NK-92 (cell line): ENCODE data around the gene SGPP1.
"Not testable (repeated sequence)": the region's sequence is repeated elsewhere in the genome, so short reads cannot be mapped to it uniquely, and the experiment has no call there.

Experiments
- DNase-seq: peaks from one replicate; lab custom pipeline; 2025; ENCODE audit not compliant: unreplicated experiment; lab: John Stamatoyannopoulos, UW

The SGPP1 gene

DNA sequence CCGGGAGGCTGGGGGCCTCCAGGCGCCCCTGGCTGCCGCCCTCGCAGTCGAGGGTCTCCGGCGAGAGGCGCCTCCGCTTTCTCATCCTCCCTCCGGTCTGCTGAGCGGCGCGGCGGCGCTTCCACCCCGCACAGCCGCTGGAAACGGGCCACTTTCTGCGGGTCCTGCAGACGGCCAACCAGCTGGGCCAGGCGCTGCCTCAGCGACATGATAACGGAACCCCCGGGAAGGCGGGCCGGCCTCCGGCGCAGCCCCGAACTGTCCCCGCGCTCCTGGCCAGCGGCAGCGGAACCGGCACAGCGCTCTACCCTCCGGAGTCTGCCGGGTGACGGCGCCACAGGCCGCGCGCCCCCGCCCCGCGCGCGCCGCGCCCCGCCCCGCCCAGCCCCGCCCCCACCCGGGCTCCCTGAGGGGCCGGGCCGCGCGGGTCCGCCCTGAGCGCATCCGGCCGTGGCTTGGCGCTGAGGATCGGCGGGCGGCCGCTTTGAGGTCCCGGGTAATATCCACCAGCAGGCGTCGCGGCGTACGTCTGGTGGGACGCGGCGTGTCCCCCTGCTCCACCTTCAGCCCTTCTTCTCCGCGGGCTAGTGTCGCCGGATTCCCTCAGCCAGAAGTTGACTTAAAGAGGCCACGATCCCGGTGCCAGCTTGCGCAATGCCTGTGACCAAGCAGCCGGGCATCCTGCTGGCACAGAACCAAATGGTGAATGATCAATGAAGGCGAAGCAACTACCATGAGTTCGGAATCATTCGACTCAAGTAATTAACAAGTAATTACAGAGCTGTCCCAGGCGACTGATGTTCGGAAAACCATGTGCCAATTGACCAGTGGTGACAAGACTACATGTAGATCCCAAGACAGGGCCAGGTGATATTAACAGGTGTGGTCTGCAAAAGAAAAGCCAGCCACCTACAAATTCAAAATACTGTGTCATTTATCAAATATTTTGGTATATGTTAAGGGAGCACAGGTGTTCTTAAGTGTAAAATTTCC, at the start of gene SGPP1:
SGPP1 (minus strand) TSS at position 330 of the 993 bp plus-strand sequence; CDS start at position 209, 121 bp downstream.
- DNase-seq: no peak

DNA sequence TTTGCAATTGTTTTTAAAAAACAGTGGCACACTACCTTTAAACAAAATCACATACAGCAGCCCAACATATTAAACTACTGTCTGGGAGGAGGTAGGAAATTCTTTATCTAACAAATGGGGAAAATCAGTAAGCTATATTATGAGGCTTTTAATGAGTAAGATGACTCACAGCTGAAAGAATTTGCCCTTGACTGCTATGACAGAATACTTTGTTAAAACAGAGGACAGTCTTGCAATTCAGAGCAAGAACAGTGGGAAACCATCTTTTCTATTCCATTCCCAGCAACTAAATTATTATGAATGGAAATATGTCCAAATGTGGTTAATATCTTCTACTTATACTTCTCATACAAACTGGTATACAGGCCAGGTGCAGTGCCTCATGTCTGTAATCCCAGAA, 49.2 kb upstream of the SGPP1 start:
- DNase-seq: no peak

GRCh38 chr14:63773504-63773903, 45.6 kb upstream of the SGPP1 start:
- no peak for DNase-seq

DNA sequence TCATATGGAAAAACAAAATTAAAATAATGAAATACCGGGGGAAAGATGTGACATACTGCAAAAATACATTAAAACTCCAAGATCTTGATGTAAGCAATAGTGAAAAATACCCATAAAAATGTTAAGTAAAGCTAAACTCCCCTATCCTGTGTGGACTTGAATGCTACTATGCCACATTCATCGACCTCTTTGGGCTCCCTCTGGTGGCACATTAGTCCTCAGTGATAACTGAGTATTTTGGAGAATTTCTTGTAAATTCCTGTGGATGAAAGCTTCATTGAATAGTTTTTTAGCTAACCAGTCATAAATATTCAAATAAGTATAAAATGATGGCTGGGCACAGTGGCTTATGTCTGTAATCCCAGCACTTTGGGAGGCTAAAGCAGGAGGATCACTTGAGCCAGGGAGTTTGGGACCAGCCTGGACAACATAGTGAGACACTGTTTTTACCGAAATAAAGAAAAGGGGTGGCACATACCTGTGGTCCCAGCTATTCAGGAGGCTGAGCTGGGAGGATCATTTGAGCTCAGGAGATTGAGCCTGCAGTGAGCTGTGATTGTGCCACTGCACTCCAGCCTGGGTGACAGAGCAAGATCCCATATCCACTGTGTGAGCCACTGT, 42.4 kb upstream of the SGPP1 start:
- DNase-seq: no peak

- DNase-seq: no peak
These were observed 38.7 kb upstream of the SGPP1 start for GRCh38 chr14:63766611-63767010.

- DNase-seq: no peak
These were observed 36.8 kb upstream of the SGPP1 start for GRCh38 chr14:63764620-63765139.

DNA sequence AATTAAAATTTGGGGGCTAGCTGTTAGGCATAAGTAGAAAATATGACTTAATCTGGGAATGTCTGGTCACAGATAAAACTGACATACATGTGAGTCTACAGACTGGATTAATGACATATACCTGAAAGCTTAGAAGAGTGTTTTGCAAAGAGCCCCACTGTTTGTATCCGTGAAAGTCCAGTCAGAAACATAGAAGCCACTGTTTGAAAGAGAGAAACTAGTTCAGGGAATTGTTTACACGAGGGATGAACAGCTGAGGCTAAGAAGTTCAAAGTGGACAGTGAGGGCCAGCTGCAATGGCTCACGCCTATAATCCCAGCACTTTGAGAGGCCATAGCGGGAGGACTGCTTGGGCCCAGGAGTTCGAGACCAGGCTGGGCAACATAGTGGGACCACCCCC, 36.2 kb upstream of the SGPP1 start:
- DNase-seq: no peak

DNA sequence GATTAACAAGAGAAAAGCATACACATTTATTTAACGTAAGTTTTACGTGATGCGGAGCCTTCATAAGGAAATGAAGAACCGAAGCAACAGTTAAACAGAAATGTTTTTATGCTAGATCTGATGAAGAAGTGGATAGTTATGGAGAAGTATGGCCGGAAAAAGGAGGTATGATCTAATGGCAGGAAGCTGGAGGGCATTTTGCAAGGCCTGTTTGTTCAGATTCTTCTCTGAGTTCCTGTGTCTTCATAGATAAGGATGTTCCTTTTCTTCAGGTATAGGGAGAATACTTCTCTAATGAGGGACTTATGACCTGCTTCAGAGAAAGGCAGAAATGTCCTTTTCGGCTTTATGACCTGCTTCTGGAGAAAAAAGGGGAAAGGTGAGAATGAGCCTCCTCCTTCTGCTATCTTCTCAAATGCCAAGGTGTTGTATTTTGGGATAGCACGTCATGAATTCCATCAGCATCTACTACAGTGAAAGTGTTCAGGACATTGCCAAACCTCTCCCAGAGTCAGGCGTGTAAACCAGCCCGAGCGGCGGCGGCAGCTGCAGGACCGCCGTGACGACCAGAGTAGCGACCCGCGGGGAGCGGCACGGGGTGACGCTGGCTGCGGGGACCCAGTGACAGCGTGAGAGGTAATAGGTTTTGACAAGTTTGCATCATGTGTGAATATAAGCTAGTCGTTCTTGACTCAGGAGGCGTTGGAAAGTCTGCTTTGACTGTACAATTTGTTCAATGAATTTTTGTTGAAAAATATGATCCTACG, 33.7 kb upstream of the SGPP1 start:
- no peak for DNase-seq

DNA sequence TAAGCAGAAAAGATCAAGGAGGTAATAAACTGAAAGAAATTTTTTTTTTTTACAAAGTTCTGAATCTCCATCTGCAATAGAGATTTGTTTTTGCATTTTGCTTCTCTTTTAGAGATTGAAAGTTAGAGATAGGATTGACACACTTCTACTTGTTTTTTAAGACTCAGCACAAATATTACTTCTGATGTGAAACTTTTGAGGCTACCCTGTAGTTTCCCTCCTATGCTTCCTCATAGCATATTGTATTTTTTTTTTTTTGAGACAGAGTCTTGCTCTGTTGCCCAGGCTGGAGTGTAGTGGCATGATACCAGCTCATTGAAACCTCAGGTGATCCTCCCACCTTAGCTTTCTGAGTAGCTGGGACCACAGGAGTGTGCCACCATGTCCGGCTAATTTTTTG, 32.1 kb upstream of the SGPP1 start:
- no peak for DNase-seq

DNA sequence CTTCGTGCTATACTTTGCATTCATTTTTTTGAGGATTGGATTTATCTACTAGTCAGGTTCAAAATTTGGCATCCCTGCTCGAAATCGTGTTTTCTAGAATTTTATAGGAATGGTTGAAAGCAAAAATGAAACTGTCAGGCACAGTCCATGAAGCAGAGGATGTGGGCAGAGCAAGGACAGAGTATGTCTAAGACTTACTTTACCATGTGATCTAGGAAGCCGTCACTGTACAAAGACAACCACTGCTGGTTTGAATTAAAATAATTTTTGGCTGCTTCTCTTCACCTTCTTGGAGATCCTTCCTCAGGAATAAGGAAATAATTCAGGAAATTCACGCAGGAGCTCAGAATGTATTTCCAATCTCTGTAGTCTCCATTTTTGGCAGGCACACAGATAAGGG, 31.6 kb upstream of the SGPP1 start:
- no peak for DNase-seq

- DNase-seq: no peak
These were observed 29.3 kb upstream of the SGPP1 start for GRCh38 chr14:63757211-63757610.

- DNase-seq: no peak
These were observed 24.7 kb upstream of the SGPP1 start for GRCh38 chr14:63752449-63753169.

DNA sequence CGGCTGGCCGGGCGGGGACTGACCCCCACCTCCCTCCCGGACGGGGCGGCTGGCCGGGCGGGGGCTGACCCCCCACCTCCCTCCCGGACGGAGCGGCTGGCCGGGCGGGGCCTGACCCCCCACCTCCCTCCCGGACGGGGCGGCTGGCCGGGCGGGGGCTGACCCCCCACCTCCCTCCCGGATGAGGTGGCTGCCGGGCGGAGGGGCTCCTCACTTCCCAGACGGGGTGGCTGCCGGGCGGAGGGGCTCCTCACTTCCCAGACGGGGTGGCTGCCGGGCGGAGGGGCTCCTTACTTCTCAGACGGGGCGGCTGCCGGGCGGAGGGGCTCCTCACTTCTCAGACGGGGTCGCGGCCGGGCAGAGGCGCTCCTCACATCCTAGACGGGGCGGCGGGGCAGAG, 23.2 kb upstream of the SGPP1 start:
- not testable (repeated sequence) for DNase-seq

- DNase-seq: no peak
These were observed 20.0 kb upstream of the SGPP1 start for GRCh38 chr14:63747846-63748245.

- DNase-seq: no peak
These were observed 18.1 kb upstream of the SGPP1 start for GRCh38 chr14:63745858-63746425.

DNA sequence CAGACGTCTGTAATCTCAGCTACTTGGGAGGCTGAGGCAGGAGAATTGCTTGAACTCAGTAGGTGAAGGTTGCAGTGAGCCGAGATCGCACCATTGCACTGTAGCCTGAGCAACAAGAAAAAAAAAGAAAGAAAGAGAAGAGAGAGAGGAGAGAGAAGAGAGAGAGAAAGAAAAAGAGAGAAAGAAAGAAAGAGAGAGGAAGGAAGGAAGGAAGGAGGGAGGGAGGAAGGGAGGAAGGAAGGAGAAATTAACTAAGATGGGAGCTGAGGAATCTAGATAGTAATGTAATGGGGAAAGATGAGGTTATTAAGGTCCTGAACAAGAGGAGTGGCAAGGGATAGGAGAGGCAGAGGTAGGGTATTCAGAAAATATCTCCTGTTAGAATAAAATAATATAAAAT, 17.4 kb upstream of the SGPP1 start:
- DNase-seq: no peak

GRCh38 chr14:63737582-63738006, 9.7 kb upstream of the SGPP1 start:
- no peak for DNase-seq

- no peak for DNase-seq
These were observed 7.9 kb upstream of the SGPP1 start for GRCh38 chr14:63735720-63736119.

DNA sequence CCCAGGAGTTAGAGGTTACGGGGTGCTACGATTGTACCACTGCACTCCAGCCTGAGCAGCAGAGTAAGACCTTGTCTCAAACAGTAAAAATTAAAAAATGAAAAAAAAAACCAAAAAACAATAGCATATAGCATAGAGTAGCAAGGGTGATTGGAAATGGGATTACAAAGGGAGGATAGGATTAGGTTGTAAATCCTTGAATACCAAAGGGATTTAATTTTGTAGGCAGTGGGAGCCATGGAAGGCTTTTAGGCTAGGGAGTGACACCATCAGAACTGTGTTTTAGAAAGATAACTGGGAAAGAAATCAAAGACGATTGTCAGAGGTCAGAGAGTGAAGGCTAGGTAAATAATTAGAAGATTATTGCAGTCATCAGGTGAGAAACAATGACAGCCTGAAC, 2.8 kb upstream of the SGPP1 start:
- DNase-seq: no peak

DNA sequence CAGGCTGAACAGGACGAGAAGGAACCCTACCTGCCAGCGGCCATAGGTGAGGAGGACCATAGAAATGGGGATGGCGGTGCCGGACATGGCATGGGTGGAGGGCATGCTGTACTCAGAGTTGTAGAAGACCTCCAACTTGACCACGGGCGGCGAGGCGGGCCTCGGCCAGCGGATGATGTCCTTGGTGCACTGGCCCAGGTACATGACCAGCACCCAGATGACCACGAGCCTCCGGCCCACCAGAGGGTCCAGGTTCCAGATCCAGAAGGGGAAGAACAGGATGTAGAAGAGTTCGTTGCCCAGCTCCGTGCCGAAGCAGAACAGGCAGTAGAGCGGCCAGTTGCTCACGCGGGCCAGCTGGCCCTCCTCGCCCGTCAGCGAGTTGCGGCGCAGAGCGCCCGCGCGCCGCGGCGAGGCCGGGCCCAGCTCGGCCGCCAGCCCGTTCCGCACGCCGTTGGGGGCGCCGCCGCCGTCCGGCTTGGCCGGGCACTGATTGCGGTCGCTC, 582 bp downstream of the SGPP1 start:
- DNase-seq: no peak
